Astrocyte (in vitro differentiated cells and primary cell): ENCODE data around the gene ANKRD29.

Source experiments
- CTCF ChIP-seq: IDR thresholded peaks from 2 replicates; pipeline ENCODE4 v1.5.1; 2011; ENCODE audit warnings: low read depth, mild to moderate bottlenecking, inconsistent platforms, low read length, moderate library complexity; ENCODE audit not compliant: insufficient read depth
- EZH2 ChIP-seq: IDR thresholded peaks from 2 replicates; pipeline ENCODE4 v1.6.1; 2012; ENCODE audit warnings: mild to moderate bottlenecking, low read length, inconsistent platforms; ENCODE audit not compliant: insufficient read depth

GRCh38 chr18:23626451-23627279 is 36.0 kb downstream of the ANKRD29 start:
- TF ChIP-seq EZH2 = no peak
- no peak for TF ChIP-seq CTCF
